Measurements from ENCODE around the gene SAP130. TPM values are rescaled to one million over a fixed set of nuclear protein-coding genes. Genes with fewer than 3 reads are reported as not detected.

SAP130 gene
- total RNA-seq, 1 donor from 2014 or later = 20.1 TPM

DNA sequence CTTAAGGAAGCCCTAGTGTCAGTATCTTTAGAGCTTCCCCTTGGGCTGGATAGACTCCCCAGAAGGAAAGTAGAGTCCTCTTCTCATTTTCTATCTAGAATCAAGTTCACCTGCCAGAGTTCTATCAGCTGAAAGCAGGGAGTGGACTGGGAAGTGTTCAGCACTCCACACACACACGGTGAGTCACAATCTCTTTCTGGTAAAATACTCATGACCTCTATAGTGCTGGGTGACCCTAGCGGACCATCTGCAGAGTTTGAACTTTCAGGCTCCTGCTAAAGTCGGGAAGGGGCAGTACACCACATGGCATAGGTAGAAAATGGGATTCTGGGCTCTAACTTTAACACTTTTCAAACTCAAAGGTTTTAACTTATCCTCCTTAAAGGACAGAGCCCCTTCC, 43.3 kb downstream of the SAP130 start:
- ATAC-seq (no peak), DNase-seq (no peak)
- no peak for TF ChIP-seq CTCF (IDR thresholded peaks at IDR 0.05)
- Histone ChIP-seq H3K27ac (no peak overlapping the region), H3K4me3 (no peak overlapping the region), H3K27me3 (ENCODE audit: low read depth) (no peaks in the 10 kb centered on the region), H3K4me1 (no peaks in the 10 kb centered on the region), H3K36me3 (peaks cover 91% of the 10 kb centered on the region), H3K9me3 (no peaks in the 10 kb centered on the region)
- intact Hi-C loops (cut with DNase I) = no loop called here

GRCh38 chr2:127969446-127969845, 58.4 kb downstream of the SAP130 start:
- peaks cover 72% of the 10 kb centered on the region for H3K36me3 ChIP-seq
- no peak for ATAC-seq
- no peak overlapping the region for H3K27ac ChIP-seq
- no peak for DNase-seq
- TF ChIP-seq CTCF (IDR thresholded peaks at IDR 0.05) = no peak
- intact Hi-C loops (cut with DNase I) = no loop called here
- H3K27me3 ChIP-seq (ENCODE audit: low read depth) = no peaks in the 10 kb centered on the region
- no peak overlapping the region for H3K4me3 ChIP-seq
- H3K4me1 ChIP-seq = no peaks in the 10 kb centered on the region
- no peaks in the 10 kb centered on the region for H3K9me3 ChIP-seq

- TF ChIP-seq CTCF (IDR thresholded peaks at IDR 0.05) = no peak
- H3K4me3 ChIP-seq = no peak overlapping the region
- H3K9me3 ChIP-seq = no peaks in the 10 kb centered on the region
- H3K27ac ChIP-seq = no peak overlapping the region
- peaks cover 70% of the 10 kb centered on the region for H3K36me3 ChIP-seq
- ATAC-seq (no peak), DNase-seq (no peak)
- no peaks in the 10 kb centered on the region for H3K4me1 ChIP-seq
- no peaks in the 10 kb centered on the region for H3K27me3 ChIP-seq (ENCODE audit: low read depth)
- intact Hi-C loops (cut with DNase I) = no loop called here
Measured at GRCh38 chr2:127968610-127969339, 59.1 kb downstream of the SAP130 start.

DNA sequence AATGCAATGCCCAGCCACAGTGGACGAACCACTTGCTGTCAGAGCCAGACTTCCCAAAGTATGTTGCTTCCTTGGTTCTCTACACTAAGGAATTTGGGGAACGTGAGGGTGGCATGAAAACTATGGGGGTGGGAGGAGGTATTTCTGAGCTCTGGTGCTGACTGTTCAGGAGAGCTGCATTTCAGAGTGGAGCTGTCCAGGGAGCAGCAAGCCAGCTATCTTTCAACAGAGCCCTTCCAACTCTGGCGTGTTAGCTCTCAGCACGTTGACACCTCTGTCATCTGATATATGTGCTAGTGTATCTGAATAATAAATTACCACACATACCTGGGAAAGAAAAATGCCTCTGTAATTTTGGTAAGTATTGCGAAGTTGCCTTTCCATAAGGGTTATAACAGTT, 66.1 kb downstream of the SAP130 start:
- intact Hi-C loops (cut with DNase I) = no loop called here
- peak in 1 of 2 donors; percentile 19 for ATAC-seq
- Histone ChIP-seq H3K36me3 (peaks cover 66% of the 10 kb centered on the region), H3K27me3 (ENCODE audit: low read depth) (no peaks in the 10 kb centered on the region), H3K27ac (no peak overlapping the region), H3K4me1 (no peaks in the 10 kb centered on the region), H3K9me3 (no peaks in the 10 kb centered on the region), H3K4me3 (no peak overlapping the region)
- no peak for TF ChIP-seq CTCF (IDR thresholded peaks at IDR 0.05)
- DNase-seq = no peak

GRCh38 chr2:127957240-127957639, 70.6 kb downstream of the SAP130 start:
- DNase-seq = no peak
- TF ChIP-seq CTCF (IDR thresholded peaks at IDR 0.05) = no peak
- H3K4me1 ChIP-seq = peaks cover 18% of the 10 kb centered on the region
- H3K27me3 ChIP-seq (ENCODE audit: low read depth) = no peaks in the 10 kb centered on the region
- no peak overlapping the region for H3K4me3 ChIP-seq
- no peaks in the 10 kb centered on the region for H3K9me3 ChIP-seq
- intact Hi-C loops (cut with DNase I) = no loop called here
- no peak overlapping the region for H3K27ac ChIP-seq
- peaks cover 54% of the 10 kb centered on the region for H3K36me3 ChIP-seq
- ATAC-seq = no peak

Data from lower lobe of right lung (tissue), 2 donors.